Esophagus muscularis mucosa (tissue), 4 donors: ENCODE data around the gene PRR12. TPM values are rescaled to one million over a fixed set of nuclear protein-coding genes. Genes with fewer than 3 reads are reported as not detected.

Experiments
- DNase-seq: peaks from one replicate; pipeline ENCODE4 v3.0.0-alpha.2; 2017; ENCODE audit errors: extremely low spot score
- H3K27ac ChIP-seq, 4 donors: fragments of 200-600 bp; sonication (generic); replicated peaks in 1 of 4; 1 replicate in 3 of 4; 2 replicates in 1 of 4; pipeline ENCODE4 v1.5.1; 2016 to 2019; ENCODE audit warnings: mild to moderate bottlenecking in 1 of 4
- H3K27me3 ChIP-seq, 4 donors: fragments of 200-600 bp; sonication (generic); one replicate each; pipeline versions ENCODE4 v1.5.1 to v1.6.0; 2016 to 2019
- H3K36me3 ChIP-seq, 4 donors: fragments of 200-600 bp; sonication (generic); one replicate each; pipeline ENCODE4 v1.5.1; 2016 to 2019
- H3K4me1 ChIP-seq, 4 donors: fragments of 200-600 bp; sonication (generic); one replicate each; pipeline ENCODE4 v1.5.1; 2016 to 2019
- H3K4me3 ChIP-seq, 4 donors: fragments of 200-600 bp; sonication (generic); 1 replicate in 2 of 4; 2 replicates in 2 of 4; pipeline ENCODE4 v1.5.1; 2016 to 2019; ENCODE audit warnings: mild to moderate bottlenecking in 4 of 4, moderate library complexity in 1 of 4
- H3K9me3 ChIP-seq, 4 donors: fragments of 200-600 bp; sonication (generic); 1 replicate in 3 of 4; 2 replicates in 1 of 4; pipeline ENCODE4 v1.5.1; 2016 to 2019
- CTCF ChIP-seq, 3 experiments: fragments of 200-600 bp in 2 of 3; fragments of 450-650 bp in 1 of 3; sonication (generic) in 2 of 3; IDR thresholded peaks; one replicate each; pipeline ENCODE4 v1.5.1; 2017 to 2019; ENCODE audit warnings: antibody characterized with exemption in 3 of 3, mild to moderate bottlenecking in 2 of 3, moderate library complexity in 1 of 3
- EP300 ChIP-seq: sonication (generic); formaldehyde crosslinking; IDR thresholded peaks from one replicate; pipeline ENCODE4 v1.6.1; 2017; ENCODE audit warnings: antibody characterized with exemption
- POLR2A ChIP-seq: fragments of 450-650 bp; IDR thresholded peaks from one replicate; pipeline ENCODE4 v1.6.1; 2017; ENCODE audit warnings: antibody characterized with exemption, moderate library complexity, mild to moderate bottlenecking, low read depth
- POLR2AphosphoS5 ChIP-seq, 2 donors: sonication (generic); formaldehyde crosslinking; IDR thresholded peaks; one replicate each; pipeline ENCODE4 v1.6.1; 2017; ENCODE audit warnings: antibody characterized with exemption in 2 of 2
- WGBS: methylation state at CpG from one replicate; pipeline ENCODE4 v1.1.5; 2018; 5-methylcytosine and 5-hydroxymethylcytosine counted together
- intact Hi-C: fragments of 100-400 bp; cut with DNase I; formaldehyde crosslinking; loops from one replicate; pipeline ENCODE4 v1.15.1; 2023
- total RNA-seq, 4 donors: library from RNA; depleted of rRNA; stranded (reverse); fragments of >200 nt; gene quantifications; one replicate each; pipeline versions ENCODE4 v1.1.0 to v1.2.1, GENCODE V29; 2016

Gene PRR12
- total RNA-seq, 4 donors from 2014 or later, result 9.4 to 29.1 (median 16.3) TPM

GRCh38 chr19:49646586-49646985 lies 55.6 kb downstream of the PRR12 start:
- no peak for DNase-seq
- Histone ChIP-seq H3K36me3 (peaks cover 36 to 72% (median 61%) of the 10 kb centered on the region in 4 donors), H3K27me3 (no peaks in the 10 kb centered on the region), H3K27ac (no peak overlapping the region), H3K4me3 (no peak overlapping the region), H3K4me1 (peaks cover 27 to 39% (median 36%) of the 10 kb centered on the region in 4 donors), H3K9me3 (no peaks in the 10 kb centered on the region)
- WGBS, result 94% methylated on average over 13 of the region's 17 CpGs
- intact Hi-C loops, result no loop called here
- TF ChIP-seq POLR2A (no peak), EP300 (no peak)

GRCh38 chr19:49651029-49651819 lies 60.2 kb downstream of the PRR12 start:
- Histone ChIP-seq H3K27ac (no peak overlapping the region), H3K4me3 (no peak overlapping the region), H3K36me3 (peaks cover 77 to 97% (median 89%) of the 10 kb centered on the region in 4 donors), H3K4me1 (peaks cover 0 to 4% (median under 1%) of the 10 kb centered on the region in 4 donors), H3K27me3 (no peaks in the 10 kb centered on the region), H3K9me3 (no peaks in the 10 kb centered on the region)
- 95% methylated on average over 27 of the region's 72 CpGs for WGBS
- DNase-seq, result no peak
- TF ChIP-seq POLR2A, result no peak
- TF ChIP-seq POLR2AphosphoS5 (IDR thresholded peaks at IDR 0.05), result no peak
- no peak for TF ChIP-seq CTCF (IDR thresholded peaks at IDR 0.05)
- intact Hi-C loops, result no loop called here

- no peak for DNase-seq
- H3K4me1 ChIP-seq, result peaks cover 0 to 4% (median 0%) of the 10 kb centered on the region in 4 donors
- no peak overlapping the region for H3K27ac ChIP-seq
- TF ChIP-seq POLR2A (no peak), CTCF (IDR thresholded peaks at IDR 0.05) (no peak), POLR2AphosphoS5 (IDR thresholded peaks at IDR 0.05) (no peak), EP300 (no peak)
- intact Hi-C loops, result no loop called here
- H3K36me3 ChIP-seq, result peaks cover 70 to 97% (median 89%) of the 10 kb centered on the region in 4 donors
- no peaks in the 10 kb centered on the region for H3K27me3 ChIP-seq
- H3K9me3 ChIP-seq, result no peaks in the 10 kb centered on the region
- 96% methylated on average over 61 of the region's 110 CpGs for WGBS
- H3K4me3 ChIP-seq, result no peak overlapping the region
Measured at GRCh38 chr19:49651820-49652550, 61.0 kb downstream of the PRR12 start.

GRCh38 chr19:49652551-49653465 lies 61.8 kb downstream of the PRR12 start:
- 93% methylated on average over 47 of the region's 58 CpGs for WGBS
- TF ChIP-seq CTCF (IDR thresholded peaks at IDR 0.05) (no peak), POLR2A (no peak), EP300 (no peak), POLR2AphosphoS5 (IDR thresholded peaks at IDR 0.05) (no peak)

More at GRCh38 chr19:49652551-49653465, 61.8 kb downstream of the PRR12 start:
- intact Hi-C loops, result no loop called here
- Histone ChIP-seq H3K36me3 (peaks cover 71 to 97% (median 89%) of the 10 kb centered on the region in 4 donors), H3K27ac (no peak overlapping the region), H3K4me3 (no peak overlapping the region), H3K4me1 (no peaks in the 10 kb centered on the region), H3K9me3 (no peaks in the 10 kb centered on the region), H3K27me3 (no peaks in the 10 kb centered on the region)
- no peak for DNase-seq
